AG10803 (cell line): ENCODE results near the gene TNP2.

Source experiments
- DNase-seq: peaks from one replicate; pipeline ENCODE4 v3.0.0; 2010; ENCODE audit warnings: low read depth
- H3K4me3 ChIP-seq: 2 replicates; pipeline ENCODE4 v1.5.1; 2011; ENCODE audit warnings: mild to moderate bottlenecking, low read length, control low read depth
- CTCF ChIP-seq: conservative IDR thresholded peaks from 2 replicates; pipeline ENCODE4 v1.5.1; 2011; ENCODE audit warnings: mild to moderate bottlenecking, low read length, control low read depth, inconsistent platforms

The TNP2 gene

GRCh38 chr16:11240636-11241473, 28.3 kb downstream of the TNP2 start:
- no peak for TF ChIP-seq CTCF
- H3K4me3 ChIP-seq, result no peak overlapping the region
- DNase-seq, result no peak

GRCh38 chr16:11239644-11240632, 29.2 kb downstream of the TNP2 start:
- no peak for DNase-seq
- no peak for TF ChIP-seq CTCF
- no peak overlapping the region for H3K4me3 ChIP-seq

- no peak for DNase-seq
Measured at GRCh38 chr16:11238272-11239202, 30.6 kb downstream of the TNP2 start.

GRCh38 chr16:11236461-11237254, 32.5 kb downstream of the TNP2 start:
- TF ChIP-seq CTCF, result no peak
- no peak overlapping the region for H3K4me3 ChIP-seq
- DNase-seq, result no peak

More at GRCh38 chr16:11238272-11239202, 30.6 kb downstream of the TNP2 start:
- no peak overlapping the region for H3K4me3 ChIP-seq
- TF ChIP-seq CTCF, result no peak

GRCh38 chr16:11235703-11235991, 33.5 kb downstream of the TNP2 start:
- no peak overlapping the region for H3K4me3 ChIP-seq
- no peak for DNase-seq
- TF ChIP-seq CTCF, result no peak
